Measurements from ENCODE around the gene ZNF154. TPM values are rescaled to one million over a fixed set of nuclear protein-coding genes. Genes with fewer than 3 reads are reported as not detected.

The ZNF154 gene
- total RNA-seq, 1 experiment from 2014 or later, result 18.7 TPM

- Histone ChIP-seq H4K5ac (ENCODE audit: insufficient read length, low read depth, low read length) (no peak overlapping the region), H4K20me1 (ENCODE audit: control insufficient read depth, insufficient read depth, insufficient read length) (no peaks in the 10 kb centered on the region), H3K4me2 (ENCODE audit: insufficient read depth, insufficient read length, low read length) (no peak overlapping the region), H3K79me2 (ENCODE audit: insufficient read depth, low read length) (no peaks in the 10 kb centered on the region), H2BK15ac (ENCODE audit: low read depth, low read length) (no peak overlapping the region), H3K4ac (ENCODE audit: low read depth, low read length) (no peak overlapping the region), H3K23me2 (ENCODE audit: insufficient read length, low read depth, low read length, poor library complexity, severe bottlenecking) (no peaks in the 10 kb centered on the region), H3K79me1 (ENCODE audit: insufficient read depth, low read depth, low read length, poor library complexity, severe bottlenecking) (no peaks in the 10 kb centered on the region), H3K9me3 (ENCODE audit: control insufficient read depth, low read depth, low read length) (no peaks in the 10 kb centered on the region), H3T11ph (ENCODE audit: low read length) (no peak overlapping the region), H3K27ac (ENCODE audit: insufficient read length, low read depth, low read length) (no peak overlapping the region), H3K56ac (ENCODE audit: insufficient read length, low read depth, low read length) (no peak overlapping the region), H3K27me3 (ENCODE audit: insufficient read depth, low read length) (no peaks in the 10 kb centered on the region; the same call in 1 of the 2 replicates), H2AK5ac (ENCODE audit: insufficient read length, low read length) (no peak overlapping the region), H2BK12ac (ENCODE audit: insufficient read length, low read depth, low read length) (no peak overlapping the region), H3K4me1 (ENCODE audit: insufficient read depth, low read length) (no peaks in the 10 kb centered on the region), H4K91ac (ENCODE audit: insufficient read length, low read depth, low read length) (no peak overlapping the region), H3K9ac (ENCODE audit: extremely low read depth, insufficient read length, low read length) (no peak overlapping the region), H3K23ac (ENCODE audit: insufficient read length, low read depth, low read length) (no peak overlapping the region), H2BK5ac (ENCODE audit: insufficient read length, low read length) (no peak overlapping the region), H3K18ac (ENCODE audit: insufficient read length, low read depth, low read length) (no peak overlapping the region), H3K14ac (ENCODE audit: insufficient read depth, low read length) (no peak overlapping the region), H2BK120ac (ENCODE audit: low read depth, low read length, poor library complexity, severe bottlenecking) (no peak overlapping the region), H2AFZ (ENCODE audit: low read length) (no peak overlapping the region), H2BK20ac (ENCODE audit: low read depth, low read length, poor library complexity, severe bottlenecking) (no peak overlapping the region), H4K8ac (replicated peaks; ENCODE audit: insufficient read length, low read depth, low read length) (no peak overlapping the region)
- no peaks in the 10 kb centered on the region for H3K9me3 Mint-ChIP-seq
- no peaks in the 10 kb centered on the region for H3K36me3 Mint-ChIP-seq (ENCODE audit: insufficient read depth in 1 of 3, low read depth in 3 of 3)
- peaks cover 78% of the 10 kb centered on the region for H3K27me3 Mint-ChIP-seq (ENCODE audit: low read depth)
- no peak for DNase-seq
- H3K4me1 Mint-ChIP-seq, result no peaks in the 10 kb centered on the region
- H3K4me3 Mint-ChIP-seq, result no peak overlapping the region
- WGBS (ENCODE audit: extremely low coverage, insufficient read length, low lambda C conversion rate), result no CpG with 5 or more reads among the region's 2 CpGs
- no peak for TF ChIP-seq CTCF (conservative IDR thresholded peaks at IDR 0.05)
- H3K27ac Mint-ChIP-seq, result no peak overlapping the region
These were observed 33.1 kb downstream of the ZNF154 start for GRCh38 chr19:57675881-57676280.
